HG02981 (cell line): ENCODE measurements around the gene SWSAP1.
"Not testable (repeated sequence)": the region's sequence is repeated elsewhere in the genome, so short reads cannot be mapped to it uniquely, and the experiment has no call there.

Experiments
- ATAC-seq: cut with Tn5 transposase; IDR thresholded peaks from one replicate; pipeline ENCODE4 v1.9.1; 2021; ENCODE audit warnings: mild to moderate bottlenecking, moderate library complexity; ENCODE audit not compliant: unreplicated experiment

SWSAP1 gene

GRCh38 chr19:11354102-11354501, 20.4 kb upstream of the SWSAP1 start:
- not testable (repeated sequence) for ATAC-seq

- ATAC-seq, result no peak
Observed at GRCh38 chr19:11355160-11356073, 19.0 kb upstream of the SWSAP1 start, which contains the start of gene PLPPR2. PLPPR2 (plus strand) TSS chr19:11355432; CDS start chr19:11357674, 2,242 bp downstream.

- ATAC-seq, result no peak
Observed at GRCh38 chr19:11356074-11356397, 18.4 kb upstream of the SWSAP1 start.

- no peak for ATAC-seq
Observed at GRCh38 chr19:11356676-11357550, 17.6 kb upstream of the SWSAP1 start.

GRCh38 chr19:11359421-11359820, 15.0 kb upstream of the SWSAP1 start:
- ATAC-seq, result no peak

- ATAC-seq, result no peak
Observed at GRCh38 chr19:11361037-11361770, 13.3 kb upstream of the SWSAP1 start.

GRCh38 chr19:11361771-11362731, 12.4 kb upstream of the SWSAP1 start:
- no peak for ATAC-seq

- no peak for ATAC-seq
Observed at GRCh38 chr19:11363881-11364280, 10.6 kb upstream of the SWSAP1 start.

- no peak for ATAC-seq
Observed at GRCh38 chr19:11364296-11364904, 10.1 kb upstream of the SWSAP1 start.

- ATAC-seq, result no peak
Observed at GRCh38 chr19:11364935-11365334, 9.5 kb upstream of the SWSAP1 start.

GRCh38 chr19:11365557-11366117, 8.8 kb upstream of the SWSAP1 start:
- no peak for ATAC-seq

GRCh38 chr19:11367528-11367927, 6.9 kb upstream of the SWSAP1 start:
- ATAC-seq, result no peak

- no peak for ATAC-seq
Observed at GRCh38 chr19:11370744-11371143, 3.7 kb upstream of the SWSAP1 start.

GRCh38 chr19:11373166-11373884, 1.1 kb upstream of the SWSAP1 start:
- ATAC-seq, result no peak

- no peak for ATAC-seq
Observed at GRCh38 chr19:11373885-11374432, 507 bp upstream of the SWSAP1 start.

GRCh38 chr19:11375143-11375948, 880 bp downstream of the SWSAP1 start:
- no peak for ATAC-seq

- no peak for ATAC-seq
Observed at GRCh38 chr19:11377237-11377636, 2.8 kb downstream of the SWSAP1 start.
